ENCODE measurements around the gene ZNF541. TPM values are rescaled to one million over a fixed set of nuclear protein-coding genes. Genes with fewer than 3 reads are reported as not detected.
A peak's percentile ranks its signal among the peaks of the same experiment; 100 is the strongest.
"Not testable (repeated sequence)": the region's sequence is repeated elsewhere in the genome, so short reads cannot be mapped to it uniquely, and the experiment has no call there.

The ZNF541 gene
- total RNA-seq, 4 donors from 2014 or later: 0.17 to 0.23 (median 0.19) TPM; not detected in 1

- H3K36me3 ChIP-seq: no peaks in the 10 kb centered on the region
- intact Hi-C loops (cut with DNase I): loop anchor here (10.0 kb wide), 1 partner anchor 164 kb away; no protein-coding TSS in a partner anchor
- peaks cover 17 to 29% (median 27%) of the 10 kb centered on the region in 4 donors for H3K4me1 ChIP-seq
- H3K4me3 ChIP-seq: peak overlapping the region; percentile 57 to 71 (median 61)
- 12% methylated on average over 21 of the region's 21 CpGs for WGBS
- no peak for TF ChIP-seq EP300 (IDR thresholded peaks at IDR 0.05)
- peak; percentile 78 to 85 for TF ChIP-seq POLR2AphosphoS5 (IDR thresholded peaks at IDR 0.05)
- no peaks in the 10 kb centered on the region for H3K27me3 ChIP-seq
- H3K9me3 ChIP-seq: no peaks in the 10 kb centered on the region
- H3K27ac ChIP-seq (replicated peaks in 1 of 4): peak overlapping the region; percentile 87 to 88 (median 88)
- peak; percentile 95 for DNase-seq (ENCODE audit: extremely low spot score)
Measured at GRCh38 chr19:47598407-47599349, 25.7 kb upstream of the ZNF541 start.

GRCh38 chr19:47595944-47596343, 23.0 kb upstream of the ZNF541 start:
- Histone ChIP-seq H3K9me3 (no peaks in the 10 kb centered on the region), H3K36me3 (no peaks in the 10 kb centered on the region), H3K4me1 (peaks cover 17 to 24% (median 23%) of the 10 kb centered on the region in 4 donors), H3K27me3 (no peaks in the 10 kb centered on the region), H3K4me3 (no peak overlapping the region), H3K27ac (replicated peaks in 1 of 4) (no peak overlapping the region)
- 78% methylated on average over 6 of the region's 6 CpGs for WGBS
- intact Hi-C loops (cut with DNase I): loop anchor here (10.0 kb wide), 1 partner anchor 161 kb away; no protein-coding TSS in a partner anchor
- TF ChIP-seq POLR2AphosphoS5 (IDR thresholded peaks at IDR 0.05) (no peak), POLR2A (IDR thresholded peaks at IDR 0.05; ENCODE audit: low read depth) (no peak), CTCF (IDR thresholded peaks at IDR 0.05) (no peak), EP300 (IDR thresholded peaks at IDR 0.05) (no peak)
- DNase-seq (ENCODE audit: extremely low spot score): no peak

GRCh38 chr19:47593860-47594259, 20.9 kb upstream of the ZNF541 start:
- Histone ChIP-seq H3K27me3 (no peaks in the 10 kb centered on the region), H3K36me3 (no peaks in the 10 kb centered on the region), H3K4me3 (no peak overlapping the region), H3K27ac (replicated peaks in 1 of 4) (no peak overlapping the region), H3K9me3 (no peaks in the 10 kb centered on the region), H3K4me1 (peaks cover 5 to 9% (median 8%) of the 10 kb centered on the region in 4 donors)
- intact Hi-C loops (cut with DNase I): loop anchor here (10.0 kb wide), 1 partner anchor 159 kb away; no protein-coding TSS in a partner anchor
- WGBS: 87% methylated on average over 6 of the region's 6 CpGs
- TF ChIP-seq POLR2A (IDR thresholded peaks at IDR 0.05; ENCODE audit: low read depth): no peak
- TF ChIP-seq EP300 (IDR thresholded peaks at IDR 0.05): no peak
- TF ChIP-seq CTCF (IDR thresholded peaks at IDR 0.05): no peak
- no peak for TF ChIP-seq POLR2AphosphoS5 (IDR thresholded peaks at IDR 0.05)
- DNase-seq (ENCODE audit: extremely low spot score): no peak

GRCh38 chr19:47589824-47590223, 16.9 kb upstream of the ZNF541 start:
- WGBS: 51% methylated on average over 7 of the region's 7 CpGs
- H3K27me3 ChIP-seq: no peaks in the 10 kb centered on the region
- no peak for DNase-seq (ENCODE audit: extremely low spot score)
- TF ChIP-seq POLR2A (IDR thresholded peaks at IDR 0.05; ENCODE audit: low read depth): no peak
- no peak for TF ChIP-seq EP300 (IDR thresholded peaks at IDR 0.05)
- peak in 1 of 2 donors; percentile 2 for TF ChIP-seq POLR2AphosphoS5 (IDR thresholded peaks at IDR 0.05)
- no peak for TF ChIP-seq CTCF (IDR thresholded peaks at IDR 0.05)
- intact Hi-C loops (cut with DNase I): loop anchor here (10.0 kb wide), 1 partner anchor 155 kb away; no protein-coding TSS in a partner anchor
- no peaks in the 10 kb centered on the region for H3K9me3 ChIP-seq
- peak overlapping the region in 1 of 4 donors; percentile 1 for H3K27ac ChIP-seq (replicated peaks in 1 of 4)
- no peaks in the 10 kb centered on the region for H3K36me3 ChIP-seq
- no peaks in the 10 kb centered on the region for H3K4me1 ChIP-seq
- H3K4me3 ChIP-seq: no peak overlapping the region

- Histone ChIP-seq H3K27me3 (no peaks in the 10 kb centered on the region), H3K4me3 (no peak overlapping the region), H3K27ac (replicated peaks in 1 of 4) (no peak overlapping the region), H3K4me1 (no peaks in the 10 kb centered on the region), H3K36me3 (no peaks in the 10 kb centered on the region), H3K9me3 (no peaks in the 10 kb centered on the region)
- no peak for DNase-seq (ENCODE audit: extremely low spot score)
- intact Hi-C loops (cut with DNase I): no loop called here
- TF ChIP-seq POLR2AphosphoS5 (IDR thresholded peaks at IDR 0.05) (no peak), CTCF (IDR thresholded peaks at IDR 0.05) (no peak), POLR2A (IDR thresholded peaks at IDR 0.05; ENCODE audit: low read depth) (no peak), EP300 (IDR thresholded peaks at IDR 0.05) (no peak)
- 95% methylated on average over 4 of the region's 4 CpGs for WGBS
Measured at GRCh38 chr19:47587295-47587694, 14.3 kb upstream of the ZNF541 start.

GRCh38 chr19:47583161-47583560, 10.2 kb upstream of the ZNF541 start:
- not testable (repeated sequence) for H3K4me1 ChIP-seq; H3K27ac ChIP-seq (replicated peaks in 1 of 4)
- 100% methylated on average over 1 of the region's 1 CpG for WGBS

More at GRCh38 chr19:47583161-47583560, 10.2 kb upstream of the ZNF541 start:
- H3K36me3 ChIP-seq; H3K4me3 ChIP-seq; H3K27me3 ChIP-seq; H3K9me3 ChIP-seq; intact Hi-C loops (cut with DNase I); DNase-seq (ENCODE audit: extremely low spot score): not testable (repeated sequence)
